ENCODE results near the gene ACP5.
"Not testable (repeated sequence)": the region's sequence is repeated elsewhere in the genome, so short reads cannot be mapped to it uniquely, and the experiment has no call there.

The ACP5 gene

DNA sequence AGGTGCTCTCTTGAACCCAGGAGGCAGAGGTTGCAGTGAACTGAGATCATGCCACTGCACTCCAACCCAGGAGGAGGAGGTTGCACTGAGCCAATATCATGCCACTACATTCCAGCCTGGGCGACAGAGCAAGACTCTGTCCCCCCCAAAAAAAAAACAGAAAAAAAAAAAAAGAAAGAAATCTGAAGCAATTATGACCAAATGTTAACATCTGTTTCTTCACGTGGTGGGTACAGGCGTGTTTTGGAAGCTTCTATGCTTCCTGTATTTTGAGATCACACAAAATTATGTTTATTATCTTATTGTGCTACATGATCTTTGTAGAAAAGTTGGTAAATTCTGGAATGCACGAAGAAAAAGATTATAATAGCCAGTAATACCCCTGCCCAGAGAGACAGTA, 2.7 kb upstream of the ACP5 start:
- DNase-seq (ENCODE audit: insufficient read length, low spot score) = no peak
- no peak for FAIRE-seq

DNA sequence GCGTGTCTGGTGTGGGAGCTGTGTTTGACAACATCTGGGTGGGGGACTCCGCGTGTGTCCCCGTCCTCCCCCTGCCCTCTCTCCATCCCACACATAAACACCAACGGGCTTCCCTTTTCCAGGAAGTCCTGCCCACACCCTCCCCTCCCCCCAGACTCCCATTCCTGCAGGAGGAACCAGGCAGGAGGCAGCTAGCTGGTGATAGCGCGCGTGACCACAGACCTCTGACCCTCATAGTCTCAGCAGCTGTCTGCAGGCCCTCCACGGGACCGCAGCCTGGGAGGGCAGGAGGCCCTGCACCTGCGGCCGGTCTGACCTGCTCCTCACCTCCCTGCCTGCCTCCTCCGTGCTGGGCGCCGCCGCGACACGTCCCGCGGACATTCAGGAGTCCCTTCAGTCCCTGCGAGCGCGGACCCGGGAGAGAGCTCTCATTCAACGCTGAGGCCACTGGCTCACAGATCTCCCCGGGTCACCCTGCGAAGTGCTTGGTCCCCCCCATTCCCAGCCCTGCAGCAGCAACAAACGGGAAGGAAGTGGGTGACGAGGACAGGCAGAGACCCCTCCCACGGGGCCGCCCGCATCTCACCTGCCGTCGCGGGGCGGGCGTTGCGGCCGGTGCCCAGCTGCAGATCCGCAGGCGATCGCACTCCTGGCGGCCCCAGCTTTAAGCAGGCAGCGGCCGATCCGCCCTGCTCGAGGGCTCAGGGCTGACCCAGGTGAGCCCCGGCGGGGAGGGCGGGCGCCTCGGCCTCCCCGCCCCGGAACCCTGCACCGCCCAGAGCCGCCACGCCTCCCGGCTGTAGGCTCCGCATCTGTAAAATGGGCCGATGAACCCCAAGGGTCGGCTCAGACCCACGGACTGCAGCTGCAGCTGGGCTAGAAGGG, 1.1 kb upstream of the ACP5 start:
- DNase-seq (ENCODE audit: insufficient read length, low spot score) = no peak
- no peak for FAIRE-seq

DNA sequence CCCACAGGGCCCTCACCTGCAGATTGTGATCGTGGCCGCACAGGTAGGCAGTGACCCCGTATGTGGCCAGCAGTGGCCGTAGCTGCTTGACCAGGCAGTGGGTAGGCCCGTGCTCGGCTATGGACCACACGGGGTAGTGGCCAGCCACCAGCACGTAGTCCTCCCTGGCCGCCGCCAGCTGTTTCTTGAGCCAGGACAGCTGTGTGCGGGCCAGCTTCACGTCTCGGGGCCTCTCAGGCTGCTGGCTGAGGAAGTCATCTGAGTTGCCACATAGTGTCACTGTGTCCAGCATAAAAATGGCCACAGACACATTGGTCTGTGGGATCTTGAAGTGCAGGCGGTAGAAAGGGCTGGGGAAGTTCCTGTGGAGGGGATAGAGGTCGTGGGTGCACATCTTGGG, 1.2 kb downstream of the ACP5 start:
- DNase-seq (ENCODE audit: insufficient read length, low spot score) (no peak), FAIRE-seq (no peak)

DNA sequence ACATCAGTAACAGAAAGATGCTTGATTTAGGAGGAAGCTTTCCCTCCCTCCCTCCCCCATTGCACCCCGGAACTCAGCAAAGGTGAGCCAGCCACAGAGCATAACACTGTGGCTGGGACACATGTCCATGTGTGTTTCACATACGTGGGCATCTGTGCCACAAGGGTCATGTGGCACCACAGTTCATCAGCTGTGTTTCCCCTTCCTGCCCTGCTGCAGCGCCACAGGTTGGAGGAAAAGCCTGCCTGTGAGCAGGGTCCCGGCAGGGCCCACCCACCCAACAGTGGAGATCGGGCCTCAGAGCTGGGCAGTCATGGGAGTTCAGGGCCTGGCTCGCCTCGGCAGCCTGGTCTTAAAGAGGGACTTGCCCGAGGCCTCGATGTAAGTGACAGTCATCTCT, 2.8 kb downstream of the ACP5 start:
- DNase-seq (ENCODE audit: insufficient read length, low spot score) (no peak), FAIRE-seq (no peak)

GRCh38 chr19:11573763-11574162, 3.7 kb downstream of the ACP5 start:
- not testable (repeated sequence) for FAIRE-seq; DNase-seq (ENCODE audit: insufficient read length, low spot score)

GRCh38 chr19:11573354-11573753, 4.1 kb downstream of the ACP5 start:
- not testable (repeated sequence) for FAIRE-seq; DNase-seq (ENCODE audit: insufficient read length, low spot score)

DNA sequence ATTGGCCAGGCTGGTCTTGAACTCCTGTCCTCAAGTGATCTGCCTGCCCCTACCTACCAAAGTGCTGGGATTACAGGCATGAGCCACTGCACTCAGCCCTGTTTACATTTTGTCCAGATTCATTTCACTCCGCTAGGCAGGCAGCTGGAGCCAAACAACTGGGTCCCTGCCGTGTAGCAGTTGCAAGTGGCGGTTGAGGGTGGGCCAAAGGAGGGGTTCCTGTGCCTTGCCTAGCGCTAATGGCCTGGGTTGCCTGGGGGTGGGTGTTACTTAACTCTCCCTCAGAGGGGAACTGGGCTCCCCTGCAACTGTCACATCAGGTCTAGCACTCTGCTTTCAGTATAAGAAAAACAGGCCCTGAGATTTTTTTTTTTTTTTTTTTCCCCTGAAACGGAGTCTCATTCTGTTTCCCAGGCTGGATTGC, 7.4 kb downstream of the ACP5 start:
- no peak for DNase-seq (ENCODE audit: insufficient read length, low spot score)
- FAIRE-seq = no peak

DNA sequence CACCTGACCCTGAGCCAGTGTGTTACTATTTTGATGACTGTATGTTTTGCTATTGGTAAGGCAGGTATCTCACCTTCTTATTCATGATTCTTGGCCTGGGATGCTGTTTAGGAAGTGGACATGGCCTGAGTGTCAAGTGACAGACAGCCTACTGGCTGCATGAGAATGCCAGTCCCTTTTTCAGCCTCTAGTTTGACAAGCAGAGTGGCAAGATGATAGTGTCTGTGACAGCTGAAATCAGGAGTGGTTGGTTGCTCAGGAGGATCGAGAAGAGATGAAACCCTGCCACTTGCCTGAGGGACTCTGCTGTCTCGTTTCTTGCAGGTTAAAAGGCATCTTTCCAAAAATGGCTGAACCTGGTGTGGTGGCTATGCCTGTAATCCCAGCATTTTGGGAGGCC, 11.3 kb downstream of the ACP5 start:
- FAIRE-seq (no peak), DNase-seq (ENCODE audit: insufficient read length, low spot score) (no peak)

GRCh38 chr19:11565649-11565980, 11.8 kb downstream of the ACP5 start:
- DNase-seq (ENCODE audit: insufficient read length, low spot score); FAIRE-seq: not testable (repeated sequence)

DNA sequence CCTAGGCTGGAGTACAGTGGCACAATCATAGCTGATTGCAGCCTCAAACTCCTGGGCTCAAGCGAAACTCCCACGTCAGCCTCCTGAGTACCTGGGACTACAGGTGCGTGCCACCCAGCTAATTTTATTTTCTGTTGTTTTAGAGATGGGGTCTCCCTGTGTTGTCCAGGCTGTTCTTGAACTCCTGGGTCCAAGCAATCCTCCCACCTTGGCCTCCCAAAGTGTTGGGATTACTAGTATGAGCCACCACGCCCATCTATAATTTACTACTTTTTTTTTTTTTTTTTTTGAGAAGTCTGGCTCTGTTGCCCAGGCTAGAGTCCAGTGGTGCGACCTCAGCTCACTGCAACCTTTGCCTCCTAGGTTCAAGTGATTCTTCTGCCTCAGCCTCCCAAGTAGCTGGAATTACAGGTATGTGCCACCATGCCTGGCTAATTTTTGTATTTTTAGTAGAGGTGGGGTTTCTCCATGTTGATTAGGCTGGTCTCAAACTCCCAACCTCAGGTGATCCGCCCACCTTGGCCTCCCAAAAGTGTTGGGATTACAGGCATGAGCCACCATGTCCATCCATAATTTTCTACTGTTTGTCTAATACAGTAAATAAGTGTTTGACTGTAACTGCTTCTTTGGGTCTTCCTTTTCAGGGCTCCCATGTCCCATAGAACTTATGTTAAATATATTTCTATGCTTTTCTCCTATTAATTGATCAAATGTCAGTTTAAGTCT, 13.2 kb downstream of the ACP5 start:
- DNase-seq (ENCODE audit: insufficient read length, low spot score) = not testable (repeated sequence)

DNA sequence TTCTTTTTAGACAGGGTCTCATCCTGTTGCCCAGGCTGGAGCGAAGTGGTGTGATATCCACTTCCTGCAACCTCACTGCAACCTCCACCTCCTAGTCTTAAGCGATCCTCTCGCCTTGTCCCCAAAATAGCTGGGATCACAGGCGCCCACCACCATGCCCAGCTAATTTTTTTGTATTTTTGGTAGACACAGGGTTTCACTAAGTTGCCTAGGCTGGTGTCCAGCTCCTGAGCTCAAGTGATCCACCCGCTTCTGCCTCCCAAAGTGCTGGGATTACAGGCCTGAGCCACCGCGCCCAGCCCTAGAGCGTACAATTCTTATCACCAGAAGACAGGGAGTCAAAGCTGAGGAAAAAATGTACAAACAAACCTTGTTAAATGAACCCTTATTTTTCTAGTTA, 13.9 kb downstream of the ACP5 start:
- FAIRE-seq (no peak), DNase-seq (ENCODE audit: insufficient read length, low spot score) (no peak)

More for the DNA sequence above, 13.2 kb downstream of the ACP5 start:
- FAIRE-seq = not testable (repeated sequence)

- FAIRE-seq (peak; percentile 76), DNase-seq (ENCODE audit: insufficient read length, low spot score) (peak; percentile 54)
Measured at GRCh38 chr19:11560404-11561051, 16.9 kb downstream of the ACP5 start.

DNA sequence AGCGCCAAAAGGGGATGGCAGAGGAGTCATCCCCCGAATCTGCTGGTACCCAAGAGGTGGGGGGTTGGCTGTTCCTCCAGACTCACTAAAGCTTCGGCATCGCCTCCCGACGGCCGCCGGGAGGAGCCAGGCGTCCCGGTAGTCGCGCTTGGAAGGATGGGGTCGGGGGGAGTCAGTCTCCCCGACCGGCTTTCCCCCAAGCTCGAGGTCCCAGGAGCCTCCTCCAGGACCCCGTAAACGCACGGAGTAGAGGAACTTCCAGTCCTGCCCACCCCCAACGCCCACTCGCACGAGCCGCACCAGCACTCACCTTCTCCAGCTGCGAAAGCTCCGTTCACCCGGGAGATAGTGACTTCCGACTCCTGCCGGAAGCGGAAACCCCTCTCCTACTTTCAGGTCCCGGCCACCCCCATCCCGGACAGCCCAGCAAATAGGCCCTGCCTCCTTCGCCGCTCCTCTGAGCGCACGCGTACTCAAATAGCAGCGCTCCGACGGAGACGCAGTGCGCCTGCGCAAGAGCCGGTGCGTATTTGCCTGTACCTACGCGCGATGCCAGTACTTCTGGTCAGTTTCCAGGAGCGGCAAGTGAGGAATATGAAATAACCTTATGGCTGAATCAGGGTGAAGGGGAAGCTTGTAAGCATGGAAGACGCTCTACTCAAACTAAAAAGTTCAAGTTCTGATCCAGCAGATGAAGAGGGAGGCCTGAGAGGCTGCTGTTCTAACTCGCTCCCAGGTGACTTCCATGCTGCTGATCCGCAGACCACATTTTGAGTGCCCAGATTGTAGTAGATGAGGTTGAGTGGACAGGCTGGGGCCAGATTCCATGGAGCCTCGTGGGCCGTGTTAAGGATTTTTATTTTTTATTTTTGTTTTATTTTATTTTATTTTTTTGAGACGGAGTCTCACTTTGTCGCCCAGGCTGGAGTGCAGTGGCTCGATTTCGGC, 18.3 kb downstream of the ACP5 start, which contains the start of gene ELOF1:
Gene ELOF1, minus strand, starts transcription at position 350 of the 948 bp plus-strand sequence. CDS start 4,883 bp downstream, outside the sequence.
- DNase-seq (ENCODE audit: insufficient read length, low spot score) (peak; percentile 95), FAIRE-seq (peak; percentile 96)

DNA sequence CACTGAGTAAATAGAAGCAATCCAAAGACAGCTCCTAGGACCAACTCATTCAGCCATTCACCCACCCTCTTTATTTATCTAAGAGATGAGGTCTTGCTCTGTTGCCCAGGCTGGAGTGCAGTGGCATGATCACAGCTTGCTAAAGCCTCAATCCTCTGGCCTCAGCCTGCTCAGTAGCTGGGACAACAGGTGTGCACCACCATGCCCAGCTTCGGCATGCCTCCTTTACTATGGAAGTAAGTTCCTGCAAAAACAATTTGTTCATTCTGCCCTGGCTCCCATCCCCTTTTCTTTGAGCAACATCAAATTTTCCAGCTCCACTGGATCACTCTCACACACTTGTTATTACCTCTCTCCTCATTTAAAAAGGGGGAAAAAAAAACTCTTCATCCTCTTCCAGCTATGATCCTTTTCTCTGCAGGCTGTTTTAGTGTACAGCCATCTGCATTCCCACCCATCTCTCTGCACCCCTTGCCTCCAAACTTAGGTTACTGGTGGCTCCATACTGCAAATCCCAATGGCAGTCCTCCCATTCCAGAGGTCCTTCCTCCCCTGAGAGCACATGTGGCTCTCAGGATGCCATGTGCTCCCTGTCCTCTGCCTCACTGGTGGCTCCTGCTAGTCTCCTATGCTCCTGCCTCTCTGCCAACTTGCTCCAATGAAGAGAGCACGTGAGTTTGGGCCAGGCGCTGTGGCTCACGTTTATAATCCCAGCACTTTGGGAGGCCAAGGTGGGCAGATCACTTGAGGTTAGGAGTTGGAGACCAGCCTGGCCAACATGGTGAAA, 20.6 kb downstream of the ACP5 start:
- no peak for DNase-seq (ENCODE audit: insufficient read length, low spot score)

GRCh38 chr19:11555246-11555645, 22.2 kb downstream of the ACP5 start:
- FAIRE-seq (no peak), DNase-seq (ENCODE audit: insufficient read length, low spot score) (no peak)

More for the DNA sequence above, 20.6 kb downstream of the ACP5 start:
- no peak for FAIRE-seq

- no peak for FAIRE-seq
- DNase-seq (ENCODE audit: insufficient read length, low spot score) = peak; percentile 55
Measured at GRCh38 chr19:11554160-11554559, 23.3 kb downstream of the ACP5 start.

DNA sequence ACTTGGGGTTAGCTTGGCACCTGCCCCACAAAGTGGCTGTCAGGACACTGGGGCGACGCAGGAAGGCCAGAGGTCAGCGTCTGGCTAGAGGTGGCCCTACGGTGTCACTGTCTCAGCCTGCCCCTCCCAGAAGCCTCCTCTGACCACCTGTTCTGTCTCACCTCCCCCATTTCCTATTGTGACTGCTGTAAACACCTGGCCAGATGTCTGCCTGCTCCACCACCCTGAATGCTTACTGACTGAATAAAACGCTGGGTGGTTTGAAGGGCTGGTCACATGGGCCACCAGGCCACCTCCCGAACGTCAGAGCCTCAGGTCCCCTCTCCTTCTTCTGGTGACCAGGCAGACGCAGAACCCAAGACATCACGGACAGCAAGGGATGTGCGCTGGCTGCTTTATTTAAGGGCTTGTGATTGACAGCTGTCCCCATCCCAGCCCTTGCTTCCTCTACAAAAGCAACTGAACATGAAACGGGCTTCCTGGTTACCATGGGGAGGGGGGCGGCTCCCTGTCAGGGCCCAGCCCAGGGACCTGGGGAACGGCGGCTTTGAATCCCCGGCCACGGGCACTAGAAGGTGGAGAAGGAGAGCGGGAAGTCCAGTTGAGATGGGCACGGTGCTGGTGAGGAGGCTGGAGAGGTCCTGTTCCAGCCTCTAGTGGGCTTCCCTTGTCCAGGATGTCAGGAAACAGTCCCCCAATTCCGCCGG, 24.6 kb downstream of the ACP5 start:
- FAIRE-seq = no peak

GRCh38 chr19:11551603-11552235, 25.7 kb downstream of the ACP5 start:
- DNase-seq (ENCODE audit: insufficient read length, low spot score) (no peak), FAIRE-seq (no peak)

More for the DNA sequence above, 24.6 kb downstream of the ACP5 start:
- no peak for DNase-seq (ENCODE audit: insufficient read length, low spot score)

All from GM19239 (cell line).